Neuronal stem cell (in vitro differentiated cells): Measurements from ENCODE around the gene ACSF3.

Experiments
- DNase-seq: peaks from one replicate; pipeline ENCODE4 v3.0.0-alpha.2; 2013; ENCODE audit warnings: low spot score
- H2AFZ ChIP-seq: one replicate; pipeline ENCODE4 v1.6.1; 2013; ENCODE audit warnings: mild to moderate bottlenecking, low read length, inconsistent platforms
- H2AK5ac ChIP-seq: 2 replicates; pipeline ENCODE4 v1.6.1; 2013; ENCODE audit warnings: low read depth, mild to moderate bottlenecking, inconsistent platforms, low read length, moderate library complexity, mixed read lengths
- H2BK120ac ChIP-seq: 2 replicates; pipeline ENCODE4 v1.6.1; 2013; ENCODE audit warnings: low read depth, mild to moderate bottlenecking, inconsistent platforms, low read length, moderate library complexity, mixed read lengths
- H2BK12ac ChIP-seq: one replicate; pipeline ENCODE4 v1.6.1; 2013; ENCODE audit warnings: low read length, inconsistent platforms
- H2BK15ac ChIP-seq: 2 replicates; pipeline ENCODE4 v1.6.1; 2013; ENCODE audit warnings: mild to moderate bottlenecking, low read length, inconsistent platforms, mixed read lengths
- H2BK5ac ChIP-seq: one replicate; pipeline ENCODE4 v1.6.1; 2013; ENCODE audit warnings: inconsistent platforms, mild to moderate bottlenecking, low read length, moderate library complexity
- H3K14ac ChIP-seq: one replicate; pipeline ENCODE4 v1.6.1; 2013; ENCODE audit warnings: low read length, inconsistent platforms
- H3K18ac ChIP-seq: 2 replicates; pipeline ENCODE4 v1.6.1; 2013; ENCODE audit warnings: low read length, inconsistent platforms
- H3K23ac ChIP-seq: 2 replicates; pipeline ENCODE4 v1.6.1; 2013; ENCODE audit warnings: low read depth, mild to moderate bottlenecking, mixed read lengths, low read length, inconsistent platforms; ENCODE audit not compliant: poor library complexity
- H3K27ac ChIP-seq: replicated peaks from 3 replicates; pipeline ENCODE4 v1.5.1; 2013; ENCODE audit warnings: low read length, inconsistent platforms
- H3K27me3 ChIP-seq, 3 experiments: 2 replicates each; pipeline ENCODE4 v1.6.1; 2013; ENCODE audit warnings: low read length in 3 of 3, mild to moderate bottlenecking in 2 of 3, inconsistent platforms in 1 of 3, low read depth in 1 of 3, mixed read lengths in 1 of 3, moderate library complexity in 1 of 3; ENCODE audit not compliant: control insufficient read depth in 3 of 3, insufficient read depth in 3 of 3
- H3K36me3 ChIP-seq, 2 donors: replicated peaks in 1 of 2; 2 replicates each; pipeline ENCODE4 v1.6.1; 2013; ENCODE audit warnings: low read length in 2 of 2; ENCODE audit not compliant: control insufficient read depth in 2 of 2, insufficient read depth in 2 of 2
- H3K4ac ChIP-seq: 2 replicates; pipeline ENCODE4 v1.6.1; 2013; ENCODE audit warnings: inconsistent platforms, mild to moderate bottlenecking, low read length, moderate library complexity
- H3K4me1 ChIP-seq, 2 donors: 1 replicate in 1 of 2; 2 replicates in 1 of 2; pipeline ENCODE4 v1.6.1; 2013; ENCODE audit warnings: low read length in 2 of 2, low read depth in 1 of 2; ENCODE audit not compliant: control insufficient read depth in 2 of 2, insufficient read depth in 1 of 2
- H3K4me2 ChIP-seq: one replicate; pipeline ENCODE4 v1.6.1; 2013; ENCODE audit warnings: mild to moderate bottlenecking, low read length, inconsistent platforms; ENCODE audit not compliant: insufficient read depth, poor library complexity, severe bottlenecking
- H3K4me3 ChIP-seq, 2 donors: 2 replicates each; pipeline ENCODE4 v1.5.1; 2013; ENCODE audit warnings: low read length in 2 of 2, mild to moderate bottlenecking in 2 of 2, inconsistent platforms in 1 of 2, moderate library complexity in 1 of 2
- H3K79me1 ChIP-seq: one replicate; pipeline ENCODE4 v1.6.1; 2013; ENCODE audit warnings: low read depth, mild to moderate bottlenecking, inconsistent platforms, low read length, moderate library complexity
- H3K9ac ChIP-seq: one replicate; pipeline ENCODE4 v1.6.1; 2013; ENCODE audit warnings: mild to moderate bottlenecking, low read depth, low read length, inconsistent platforms; ENCODE audit not compliant: poor library complexity
- H3K9me3 ChIP-seq, 2 donors: replicated peaks in 1 of 2; 2 replicates each; pipeline versions ENCODE3 to v1.6.1; 2013; ENCODE audit warnings: low read length in 2 of 2, mild to moderate bottlenecking in 2 of 2, inconsistent platforms in 1 of 2, low read depth in 1 of 2, mixed read lengths in 1 of 2, moderate library complexity in 1 of 2; ENCODE audit not compliant: control insufficient read depth in 2 of 2, insufficient read depth in 1 of 2
- H4K8ac ChIP-seq: one replicate; pipeline ENCODE4 v1.6.1; 2013; ENCODE audit warnings: low read depth, mild to moderate bottlenecking, inconsistent platforms, low read length, moderate library complexity
- H4K91ac ChIP-seq: one replicate; pipeline ENCODE4 v1.6.1; 2013; ENCODE audit warnings: low read length, low read depth, mild to moderate bottlenecking, inconsistent platforms; ENCODE audit not compliant: poor library complexity
- WGBS, 2 donors: extraction: QIAGEN DNeasy Blood & Tissue Kit; methylation state at CpG; one replicate each; pipeline ENCODE4 v1.1.7; 2013; ENCODE audit warnings: missing lambda C conversion rate in 2 of 2, mixed read lengths in 1 of 2; ENCODE audit not compliant: insufficient read length in 2 of 2, insufficient replicate concordance in 1 of 2; ENCODE audit errors: extremely low coverage in 2 of 2; 5-methylcytosine and 5-hydroxymethylcytosine counted together

ACSF3 gene

DNA sequence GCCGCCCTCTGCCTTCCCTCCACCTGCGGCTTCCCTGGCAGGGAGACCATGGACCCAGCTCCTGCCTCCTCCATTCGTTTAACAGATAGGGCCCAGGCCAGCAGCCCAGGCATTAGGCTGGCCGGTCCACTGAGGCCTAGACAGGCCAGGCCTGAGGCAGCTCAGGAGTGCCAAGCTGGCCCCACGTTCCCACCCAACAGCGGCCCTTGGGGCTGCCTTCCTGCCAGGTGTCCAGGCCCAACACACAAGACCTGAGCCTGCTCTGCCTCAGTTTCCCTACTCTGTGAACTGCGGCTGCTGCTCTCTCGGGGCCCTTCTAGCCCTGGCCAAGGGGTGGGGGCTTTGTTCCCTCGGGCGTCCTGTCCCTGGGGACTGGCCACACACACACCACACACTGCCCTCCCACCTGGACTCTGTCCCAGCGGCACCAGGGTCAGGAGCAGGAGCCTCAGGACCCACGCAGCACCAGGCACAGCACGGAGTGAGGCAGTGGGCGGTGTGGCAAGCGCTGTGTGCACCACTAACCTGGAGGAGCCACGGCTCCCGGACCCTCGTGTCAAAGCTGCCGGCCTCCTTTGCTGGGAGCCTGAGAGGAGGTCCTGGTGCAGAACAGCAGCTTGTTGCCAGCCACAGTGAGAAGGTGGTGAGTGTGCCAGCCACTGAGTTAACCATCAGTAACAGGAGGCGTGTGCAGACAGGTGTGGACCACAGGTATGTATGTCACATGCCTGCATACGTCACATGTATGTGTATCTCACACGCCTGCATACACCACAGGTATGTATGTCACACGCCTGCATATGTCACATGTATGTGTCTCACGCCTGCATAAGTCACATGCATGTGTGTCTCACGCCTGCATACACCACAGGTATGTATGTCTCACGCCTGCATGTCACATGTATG lies 63.3 kb downstream of the ACSF3 start:
- no peak overlapping the region for H4K8ac ChIP-seq
- H3K27ac ChIP-seq = no peak overlapping the region
- H2BK120ac ChIP-seq = no peak overlapping the region
- H2BK12ac ChIP-seq = peak overlapping the region; percentile 73
- H3K4me2 ChIP-seq = no peak overlapping the region
- peak overlapping the region; percentile 6 for H3K23ac ChIP-seq
- H2BK5ac ChIP-seq = peak overlapping the region; percentile 82
- H3K27me3 ChIP-seq = peaks cover 0 to 2% (median 0%) of the 10 kb centered on the region in 3 experiments
- H3K9ac ChIP-seq = peak overlapping the region; percentile 65
- H3K4me3 ChIP-seq = peak overlapping the region in 1 of 2 donors; percentile 18
- H2AFZ ChIP-seq = no peak overlapping the region
- H3K36me3 ChIP-seq = peaks cover under 1% of the 10 kb centered on the region in 2 donors
- WGBS, 2 donors = no CpG with 5 or more reads among the region's 26 CpGs
- no peak overlapping the region for H2BK15ac ChIP-seq
- H3K18ac ChIP-seq = peak overlapping the region; percentile 53
- no peak overlapping the region for H3K4ac ChIP-seq
- peaks cover 0 to 12% of the 10 kb centered on the region in 2 donors for H3K9me3 ChIP-seq
- H3K79me1 ChIP-seq = peaks cover 2% of the 10 kb centered on the region
- no peak overlapping the region for H4K91ac ChIP-seq
- no peaks in the 10 kb centered on the region for H3K4me1 ChIP-seq
- peak overlapping the region; percentile 56 for H2AK5ac ChIP-seq
- DNase-seq = no peak
- peak overlapping the region; percentile 90 for H3K14ac ChIP-seq

- Histone ChIP-seq H3K27ac (no peak overlapping the region), H2AK5ac (no peak overlapping the region), H3K4me3 (peak overlapping the region in 1 of 2 donors; percentile 15), H3K9ac (no peak overlapping the region), H3K18ac (no peak overlapping the region), H2AFZ (no peak overlapping the region), H3K79me1 (peaks cover 2% of the 10 kb centered on the region), H3K27me3 (peaks cover 0 to 2% (median 2%) of the 10 kb centered on the region in 3 experiments), H2BK12ac (no peak overlapping the region), H2BK120ac (no peak overlapping the region), H3K9me3 (peaks cover 0 to 12% of the 10 kb centered on the region in 2 donors), H3K4ac (no peak overlapping the region), H3K36me3 (no peaks in the 10 kb centered on the region), H4K91ac (no peak overlapping the region), H3K14ac (no peak overlapping the region), H3K23ac (no peak overlapping the region), H2BK5ac (no peak overlapping the region), H4K8ac (no peak overlapping the region), H3K4me2 (no peak overlapping the region), H2BK15ac (no peak overlapping the region), H3K4me1 (no peaks in the 10 kb centered on the region)
- no peak for DNase-seq
- no CpG with 5 or more reads among the region's 12 CpGs for WGBS, 2 donors
Observed at GRCh38 chr16:89157778-89158177, 64.1 kb downstream of the ACSF3 start.

DNA sequence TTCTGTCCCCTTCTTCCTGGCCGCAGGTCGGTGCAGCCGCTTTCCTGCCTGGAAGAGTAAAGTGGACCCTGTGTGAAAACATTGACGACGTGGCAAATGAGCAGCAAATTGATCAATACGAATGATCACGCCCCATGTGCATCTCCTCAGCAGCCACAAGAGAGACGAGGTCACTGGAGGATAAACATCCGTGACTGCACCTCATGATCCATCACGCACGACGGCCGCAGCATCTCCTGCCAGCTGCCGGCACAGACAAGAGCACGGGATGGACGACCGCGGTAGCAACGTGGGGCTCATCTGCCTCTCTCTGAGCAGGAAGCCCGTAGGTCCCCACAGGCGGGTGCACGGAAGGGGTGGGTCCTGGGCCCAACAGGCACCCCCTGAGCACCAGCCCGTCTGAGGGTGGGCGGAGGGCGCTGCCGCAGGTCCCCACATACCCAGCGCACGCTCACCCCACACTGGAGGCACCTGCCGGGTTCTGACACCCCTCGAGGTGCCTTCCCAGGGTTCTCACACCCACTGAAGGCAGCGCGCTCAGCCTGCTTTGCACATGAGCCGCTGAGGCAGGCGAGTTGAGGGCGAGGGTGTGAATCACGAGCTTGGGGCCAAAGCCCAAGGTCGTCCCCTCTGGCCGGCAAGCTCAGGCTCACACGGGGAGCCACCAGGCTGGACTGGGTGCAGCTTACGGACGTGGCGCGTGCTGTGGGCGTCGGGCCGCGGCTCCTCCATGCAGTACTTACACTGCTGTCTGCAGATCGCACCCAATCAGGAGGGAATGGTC lies 65.6 kb downstream of the ACSF3 start:
- H2AK5ac ChIP-seq = peak overlapping the region; percentile 94
- no peak for DNase-seq
- peak overlapping the region; percentile 92 for H3K14ac ChIP-seq
- H2BK12ac ChIP-seq = no peak overlapping the region
- H4K91ac ChIP-seq = no peak overlapping the region
- H3K79me1 ChIP-seq = peaks cover 2% of the 10 kb centered on the region
- peak overlapping the region; percentile 61 for H3K23ac ChIP-seq
- no peaks in the 10 kb centered on the region for H3K36me3 ChIP-seq
- H3K9ac ChIP-seq = peak overlapping the region; percentile 12
- no peak overlapping the region for H2AFZ ChIP-seq
- H3K4me2 ChIP-seq = no peak overlapping the region
- peaks cover 3 to 12% of the 10 kb centered on the region in 2 donors for H3K9me3 ChIP-seq
- H2BK120ac ChIP-seq = no peak overlapping the region
- peak overlapping the region; percentile 46 for H2BK5ac ChIP-seq
- peak overlapping the region in 1 of 2 donors; percentile 14 for H3K4me3 ChIP-seq
- peak overlapping the region; percentile 77 for H3K18ac ChIP-seq
- H3K27me3 ChIP-seq = peaks cover 0 to 2% (median 2%) of the 10 kb centered on the region in 3 experiments
- peaks cover 0 to 1% of the 10 kb centered on the region in 2 donors for H3K4me1 ChIP-seq
- H3K27ac ChIP-seq = no peak overlapping the region
- H3K4ac ChIP-seq = no peak overlapping the region
- no CpG with 5 or more reads among the region's 48 CpGs for WGBS, 2 donors
- H4K8ac ChIP-seq = no peak overlapping the region
- peak overlapping the region; percentile 87 for H2BK15ac ChIP-seq
